HAP-1 (cell line): Measurements from ENCODE around the gene MINDY4.

ENCODE experiments used
- DNase-seq, 2 experiments: peaks; one replicate each; pipeline ENCODE4 v3.0.0-alpha.2; 2016 to 2020; ENCODE audit warnings: low spot score in 2 of 2
- H3K27me3 ChIP-seq: fragments of 250-450 bp; sonication (Bioruptor Pico); 2 replicates; pipeline ENCODE4 v1.5.1; 2020; ENCODE audit warnings: low read depth, mild to moderate bottlenecking, moderate library complexity
- H3K36me3 ChIP-seq: fragments of 250-450 bp; sonication (Bioruptor Pico); replicated peaks from 2 replicates; pipeline ENCODE4 v1.5.1; 2020; ENCODE audit warnings: mild to moderate bottlenecking
- H3K4me1 ChIP-seq: fragments of 250-450 bp; sonication (Bioruptor Pico); 2 replicates; pipeline ENCODE4 v1.5.1; 2020; ENCODE audit warnings: mild to moderate bottlenecking
- H3K4me3 ChIP-seq: fragments of 250-450 bp; sonication (Bioruptor Pico); 2 replicates; pipeline ENCODE4 v1.5.1; 2020; ENCODE audit warnings: mild to moderate bottlenecking, moderate library complexity
- H3K9me3 ChIP-seq: fragments of 250-450 bp; sonication (Bioruptor Pico); 2 replicates; pipeline ENCODE4 v1.5.1; 2020; ENCODE audit warnings: mild to moderate bottlenecking, moderate library complexity
- in situ Hi-C: fragments of 300-500 bp; cut with MboI; formaldehyde crosslinking; loops from 3 replicates; pipeline ENCODE4 v1.14.3; 2020; ENCODE audit warnings: low sequenced_read_pairs, inconsistent platforms, mixed read lengths

Gene MINDY4

GRCh38 chr7:30923009-30923773 is 152.0 kb downstream of the MINDY4 start:
- Histone ChIP-seq H3K36me3 (no peaks in the 10 kb centered on the region), H3K9me3 (no peaks in the 10 kb centered on the region), H3K4me1 (no peaks in the 10 kb centered on the region), H3K4me3 (no peak overlapping the region), H3K27me3 (no peaks in the 10 kb centered on the region)
- in situ Hi-C loops: no loop called here
- DNase-seq: peak in 1 of 2 experiments; percentile 5

- no peaks in the 10 kb centered on the region for H3K27me3 ChIP-seq
- in situ Hi-C loops: no loop called here
- H3K9me3 ChIP-seq: no peaks in the 10 kb centered on the region
- H3K4me3 ChIP-seq: no peak overlapping the region
- DNase-seq: peak in 1 of 2 experiments; percentile 4
- H3K4me1 ChIP-seq: no peaks in the 10 kb centered on the region
- no peaks in the 10 kb centered on the region for H3K36me3 ChIP-seq
These were observed 152.7 kb downstream of the MINDY4 start for GRCh38 chr7:30923774-30924413.

GRCh38 chr7:30924624-30925023 is 153.4 kb downstream of the MINDY4 start:
- Histone ChIP-seq H3K36me3 (no peaks in the 10 kb centered on the region), H3K4me1 (no peaks in the 10 kb centered on the region), H3K9me3 (no peaks in the 10 kb centered on the region), H3K4me3 (no peak overlapping the region), H3K27me3 (no peaks in the 10 kb centered on the region)
- no peak for DNase-seq
- in situ Hi-C loops: no loop called here

GRCh38 chr7:30925117-30925516 is 153.9 kb downstream of the MINDY4 start:
- Histone ChIP-seq H3K27me3 (no peaks in the 10 kb centered on the region), H3K9me3 (no peaks in the 10 kb centered on the region), H3K4me3 (no peak overlapping the region), H3K36me3 (no peaks in the 10 kb centered on the region), H3K4me1 (no peaks in the 10 kb centered on the region)
- DNase-seq: no peak
- in situ Hi-C loops: no loop called here

GRCh38 chr7:30925913-30926312 is 154.7 kb downstream of the MINDY4 start:
- Histone ChIP-seq H3K36me3 (no peaks in the 10 kb centered on the region), H3K4me3 (no peak overlapping the region), H3K9me3 (no peaks in the 10 kb centered on the region), H3K27me3 (no peaks in the 10 kb centered on the region), H3K4me1 (no peaks in the 10 kb centered on the region)
- peak in 1 of 2 experiments; percentile 3 for DNase-seq
- in situ Hi-C loops: no loop called here

- H3K4me1 ChIP-seq: no peaks in the 10 kb centered on the region
- H3K27me3 ChIP-seq: no peaks in the 10 kb centered on the region
- H3K4me3 ChIP-seq: no peak overlapping the region
- in situ Hi-C loops: no loop called here
- no peaks in the 10 kb centered on the region for H3K36me3 ChIP-seq
- peak in 1 of 2 experiments; percentile 2 for DNase-seq
- H3K9me3 ChIP-seq: no peaks in the 10 kb centered on the region
These were observed 155.1 kb downstream of the MINDY4 start for GRCh38 chr7:30926313-30926712.

- H3K4me3 ChIP-seq: no peak overlapping the region
- in situ Hi-C loops: no loop called here
- H3K36me3 ChIP-seq: no peaks in the 10 kb centered on the region
- H3K4me1 ChIP-seq: no peaks in the 10 kb centered on the region
- no peaks in the 10 kb centered on the region for H3K27me3 ChIP-seq
- peak in 1 of 2 experiments; percentile 5 for DNase-seq
- no peaks in the 10 kb centered on the region for H3K9me3 ChIP-seq
These were observed 155.8 kb downstream of the MINDY4 start for GRCh38 chr7:30927040-30927439.

- Histone ChIP-seq H3K36me3 (no peaks in the 10 kb centered on the region), H3K4me3 (no peak overlapping the region), H3K27me3 (no peaks in the 10 kb centered on the region), H3K4me1 (no peaks in the 10 kb centered on the region), H3K9me3 (no peaks in the 10 kb centered on the region)
- no peak for DNase-seq
- in situ Hi-C loops: no loop called here
These were observed 156.3 kb downstream of the MINDY4 start for GRCh38 chr7:30927559-30927958.

- Histone ChIP-seq H3K36me3 (no peaks in the 10 kb centered on the region), H3K4me3 (no peak overlapping the region), H3K4me1 (no peaks in the 10 kb centered on the region), H3K27me3 (no peaks in the 10 kb centered on the region), H3K9me3 (no peaks in the 10 kb centered on the region)
- DNase-seq: no peak
- in situ Hi-C loops: no loop called here
These were observed 157.1 kb downstream of the MINDY4 start for GRCh38 chr7:30928254-30928872.

GRCh38 chr7:30929686-30930085 is 158.5 kb downstream of the MINDY4 start:
- no peaks in the 10 kb centered on the region for H3K27me3 ChIP-seq
- H3K4me3 ChIP-seq: no peak overlapping the region
- H3K4me1 ChIP-seq: no peaks in the 10 kb centered on the region
- in situ Hi-C loops: no loop called here
- H3K9me3 ChIP-seq: no peaks in the 10 kb centered on the region
- H3K36me3 ChIP-seq: no peaks in the 10 kb centered on the region
- DNase-seq: no peak

- H3K27me3 ChIP-seq: no peaks in the 10 kb centered on the region
- no peak for DNase-seq
- H3K36me3 ChIP-seq: no peaks in the 10 kb centered on the region
- no peak overlapping the region for H3K4me3 ChIP-seq
- in situ Hi-C loops: no loop called here
- H3K4me1 ChIP-seq: no peaks in the 10 kb centered on the region
- no peaks in the 10 kb centered on the region for H3K9me3 ChIP-seq
These were observed 159.4 kb downstream of the MINDY4 start for GRCh38 chr7:30930621-30931020.

GRCh38 chr7:30931161-30931928 is 160.1 kb downstream of the MINDY4 start:
- H3K4me3 ChIP-seq: no peak overlapping the region
- in situ Hi-C loops: no loop called here
- H3K9me3 ChIP-seq: no peaks in the 10 kb centered on the region
- no peaks in the 10 kb centered on the region for H3K36me3 ChIP-seq
- H3K27me3 ChIP-seq: no peaks in the 10 kb centered on the region
- no peaks in the 10 kb centered on the region for H3K4me1 ChIP-seq
- DNase-seq: no peak

- Histone ChIP-seq H3K9me3 (no peaks in the 10 kb centered on the region), H3K36me3 (no peaks in the 10 kb centered on the region), H3K4me1 (no peaks in the 10 kb centered on the region), H3K27me3 (no peaks in the 10 kb centered on the region), H3K4me3 (no peak overlapping the region)
- in situ Hi-C loops: no loop called here
- no peak for DNase-seq
These were observed 160.8 kb downstream of the MINDY4 start for GRCh38 chr7:30931929-30932540.
